Brain microvascular endothelial cell (primary cell): ENCODE measurements around the gene FAM229A.

Source experiments
- DNase-seq: peaks from one replicate; pipeline ENCODE4 v3.0.0-alpha.2; 2020
- H3K27ac ChIP-seq: fragments of 250-450 bp; sonication (Bioruptor Pico); 2 replicates; pipeline ENCODE4 v1.5.1; 2020; ENCODE audit warnings: mild to moderate bottlenecking, moderate library complexity
- H3K27me3 ChIP-seq: fragments of 250-450 bp; sonication (Bioruptor Pico); replicated peaks from 2 replicates; pipeline ENCODE4 v1.5.1; 2020; ENCODE audit warnings: mild to moderate bottlenecking
- H3K36me3 ChIP-seq: fragments of 250-450 bp; sonication (Bioruptor Pico); replicated peaks from 2 replicates; pipeline ENCODE4 v1.5.1; 2020; ENCODE audit warnings: mild to moderate bottlenecking
- H3K4me3 ChIP-seq: 2 replicates; pipeline ENCODE4 v1.5.1; 2011; ENCODE audit warnings: low read depth, mild to moderate bottlenecking, control low read depth, low read length, moderate library complexity
- CTCF ChIP-seq: IDR thresholded peaks from 2 replicates; pipeline ENCODE4 v1.5.1; 2011; ENCODE audit warnings: low read depth, mild to moderate bottlenecking, moderate library complexity, low read length, control low read depth, inconsistent platforms; ENCODE audit errors: missing control alignments
- in situ Hi-C: cut with HindIII; loops from 2 replicates; pipeline ENCODE4 v1.10.0; 2017; ENCODE audit warnings: low sequenced_read_pairs, low pct_ligation_motif_present

The FAM229A gene

DNA sequence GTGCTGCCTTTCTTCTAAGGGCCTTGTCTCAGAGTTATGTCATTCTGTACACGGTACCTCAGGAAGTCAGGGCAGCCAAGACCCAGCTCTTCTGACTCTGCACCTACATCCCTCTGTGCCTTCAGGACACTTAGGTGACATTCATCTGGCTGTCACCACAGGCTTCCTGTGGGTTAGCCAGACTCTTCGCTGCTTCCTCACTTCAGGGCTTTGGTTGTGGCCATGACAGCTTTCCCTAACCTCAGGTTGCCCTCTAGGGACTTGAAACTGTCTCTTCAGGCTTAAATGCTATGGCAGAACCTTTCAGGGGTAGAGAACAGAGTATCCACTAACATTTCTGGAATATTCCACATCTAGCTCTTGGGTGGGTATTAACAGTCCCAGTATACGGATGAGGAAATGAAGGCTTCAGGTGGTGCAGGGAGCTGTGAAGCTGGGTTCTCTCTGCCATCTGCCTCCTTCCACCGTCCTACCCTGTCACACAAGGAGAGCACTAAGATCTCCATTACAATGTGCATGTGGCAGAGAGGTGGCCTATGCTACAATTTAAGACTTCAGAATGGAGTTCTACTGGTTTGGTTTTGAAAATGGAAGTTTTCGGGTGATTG is 10.0 kb upstream of the FAM229A start:
- TF ChIP-seq CTCF, result peak; percentile 14
- Histone ChIP-seq H3K36me3 (peaks cover 64% of the 10 kb centered on the region), H3K4me3 (no peak overlapping the region), H3K27me3 (no peaks in the 10 kb centered on the region), H3K27ac (no peak overlapping the region)
- in situ Hi-C loops, result no loop called here
- DNase-seq, result no peak

DNA sequence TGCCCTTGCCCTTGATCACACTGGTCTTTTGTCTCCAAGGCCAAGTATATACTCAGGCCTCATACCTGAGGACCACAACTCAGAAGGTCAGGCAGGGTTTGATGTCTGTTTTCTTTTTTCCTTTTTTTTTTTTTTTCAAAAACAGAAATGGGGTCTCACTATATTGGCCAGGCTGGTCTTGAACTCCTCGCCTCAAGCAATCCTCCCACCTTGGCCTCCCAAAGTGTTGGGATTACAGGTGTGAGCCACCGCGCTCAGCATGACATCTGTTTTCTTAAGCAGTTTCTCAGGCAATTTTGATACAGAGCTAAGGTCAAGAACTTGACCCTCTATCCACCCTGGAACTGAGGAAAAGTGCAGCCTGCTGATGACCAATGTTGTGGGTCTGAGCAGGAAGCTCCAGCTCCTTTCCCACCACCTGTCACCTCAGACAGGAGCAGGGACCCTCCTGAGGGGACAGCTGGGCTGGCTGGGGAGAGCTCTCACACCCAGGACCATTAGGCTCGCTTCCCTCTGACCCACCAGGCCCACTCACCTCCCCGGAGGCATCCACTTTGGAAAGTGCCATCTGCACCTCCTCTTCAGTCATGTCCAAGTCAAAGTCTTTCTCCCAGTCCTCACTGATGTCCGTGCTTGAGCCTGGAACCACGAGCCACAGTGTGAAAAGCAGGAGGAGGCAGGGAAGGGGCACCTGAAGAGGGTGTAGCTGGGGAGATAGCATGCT is 5.8 kb upstream of the FAM229A start:
- no peak for DNase-seq
- no peaks in the 10 kb centered on the region for H3K27me3 ChIP-seq
- peaks cover 55% of the 10 kb centered on the region for H3K36me3 ChIP-seq
- no peak for TF ChIP-seq CTCF
- H3K27ac ChIP-seq, result no peak overlapping the region
- in situ Hi-C loops, result no loop called here
- H3K4me3 ChIP-seq, result no peak overlapping the region

- Histone ChIP-seq H3K27me3 (no peaks in the 10 kb centered on the region), H3K36me3 (peaks cover 37% of the 10 kb centered on the region), H3K27ac (no peak overlapping the region), H3K4me3 (no peak overlapping the region)
- DNase-seq, result no peak
- TF ChIP-seq CTCF, result no peak
- in situ Hi-C loops, result no loop called here
Measured at GRCh38 chr1:32365445-32365844, 3.2 kb upstream of the FAM229A start.

GRCh38 chr1:32364836-32365235 is 2.6 kb upstream of the FAM229A start:
- H3K4me3 ChIP-seq, result no peak overlapping the region
- no peaks in the 10 kb centered on the region for H3K27me3 ChIP-seq
- no peak overlapping the region for H3K27ac ChIP-seq
- in situ Hi-C loops, result no loop called here
- DNase-seq, result no peak
- H3K36me3 ChIP-seq, result peaks cover 37% of the 10 kb centered on the region
- TF ChIP-seq CTCF, result no peak

GRCh38 chr1:32363713-32364112 is 1.4 kb upstream of the FAM229A start:
- Histone ChIP-seq H3K27me3 (no peaks in the 10 kb centered on the region), H3K27ac (no peak overlapping the region), H3K4me3 (no peak overlapping the region), H3K36me3 (peaks cover 34% of the 10 kb centered on the region)
- in situ Hi-C loops, result no loop called here
- no peak for DNase-seq
- TF ChIP-seq CTCF, result no peak
